Loucy (cell line): ENCODE results near the gene CRY2.

Experiments used
- CTCF ChIP-seq: fragments of 200-600 bp; sonication (generic); conservative IDR thresholded peaks from 2 replicates; pipeline ENCODE4 v1.5.1; 2014; ENCODE audit warnings: mild to moderate bottlenecking, antibody characterized with exemption, low read length
- EZH2phosphoT487 ChIP-seq: fragments of 200-600 bp; IDR thresholded peaks from 2 replicates; pipeline ENCODE4 v1.6.1; 2018; ENCODE audit warnings: antibody characterized with exemption, mild to moderate bottlenecking, moderate library complexity, borderline replicate concordance

DNA sequence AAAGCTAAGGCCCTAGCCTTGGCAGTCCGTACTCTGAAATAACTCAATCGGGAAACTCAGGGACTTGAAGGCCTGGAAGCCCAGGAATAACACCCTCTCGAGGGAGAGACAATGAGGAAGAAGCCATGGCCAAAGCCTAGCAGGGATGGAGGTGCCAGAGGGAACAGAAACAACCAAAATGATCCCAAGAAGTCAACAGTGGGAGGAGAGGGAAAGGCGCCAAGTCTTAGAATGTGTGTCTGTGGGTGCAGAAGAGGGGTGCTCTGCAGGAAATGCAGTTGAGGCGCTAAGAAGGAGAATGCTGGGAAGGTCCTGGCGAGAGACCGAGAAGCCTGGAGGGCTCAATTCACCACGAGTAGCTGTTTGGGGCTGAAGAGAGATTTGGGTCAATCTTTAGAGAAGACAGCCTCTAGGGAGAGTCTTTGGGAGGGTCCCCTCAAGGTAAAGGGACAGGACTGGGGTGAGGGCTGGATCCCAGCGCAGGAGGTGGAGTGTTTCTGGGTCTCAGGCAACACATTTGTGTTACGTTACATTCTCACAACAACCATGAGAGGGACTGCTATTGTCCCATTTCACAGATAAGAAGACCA, 37.4 kb downstream of the CRY2 start:
- TF ChIP-seq CTCF (no peak), EZH2phosphoT487 (no peak)
